Thoracic aorta (tissue), 2 donors: ENCODE measurements around the gene ESCO1. TPM values are rescaled to one million over a fixed set of nuclear protein-coding genes. Genes with fewer than 3 reads are reported as not detected.
"Not testable (repeated sequence)": the region's sequence is repeated elsewhere in the genome, so short reads cannot be mapped to it uniquely, and the experiment has no call there.

Experiments used
- ATAC-seq: fragments of 150-250 bp; one replicate; pipeline ENCODE4 v1.8.0; 2017; ENCODE audit warnings: low read depth; ENCODE audit not compliant: insufficient number of reproducible peaks, low FRiP score
- DNase-seq: peaks from one replicate; pipeline ENCODE4 v3.0.0-alpha.2; 2020; ENCODE audit warnings: low spot score
- H3K27ac ChIP-seq, 2 donors: fragments of 200-600 bp; sonication (generic); 1 replicate in 1 of 2; 2 replicates in 1 of 2; pipeline ENCODE4 v1.5.1; 2016; ENCODE audit warnings: mild to moderate bottlenecking in 2 of 2, moderate library complexity in 2 of 2
- H3K27me3 ChIP-seq: fragments of 200-600 bp; sonication (generic); replicated peaks from 2 replicates; pipeline ENCODE4 v1.6.0; 2016; ENCODE audit warnings: mild to moderate bottlenecking; ENCODE audit not compliant: insufficient read depth
- H3K36me3 ChIP-seq: fragments of 200-600 bp; sonication (generic); one replicate; pipeline ENCODE4 v1.5.1; 2016
- H3K4me1 ChIP-seq, 2 donors: fragments of 200-600 bp; sonication (generic); 1 replicate in 1 of 2; 2 replicates in 1 of 2; pipeline versions ENCODE4 v1.5.1 to v1.6.0; 2016; ENCODE audit warnings: low read depth in 2 of 2, mild to moderate bottlenecking in 1 of 2; ENCODE audit not compliant: control insufficient read depth in 1 of 2
- H3K4me3 ChIP-seq: fragments of 200-600 bp; sonication (generic); 2 replicates; pipeline ENCODE4 v1.5.1; 2016; ENCODE audit warnings: mild to moderate bottlenecking
- H3K9me3 ChIP-seq: fragments of 200-600 bp; sonication (generic); 2 replicates; pipeline ENCODE4 v1.5.1; 2016
- total RNA-seq, 2 donors: library from RNA; depleted of rRNA; stranded (reverse); fragments of >200 nt; gene quantifications; one replicate each; pipeline versions ENCODE4 v1.1.0 to v1.2.3, GENCODE V29; 2016
- TF ChIP-seq, protein P1 (sequence below): fragments of 200-600 bp; sonication (generic); IDR thresholded peaks from one replicate; pipeline ENCODE4 v1.5.1; 2019; ENCODE audit warnings: antibody characterized with exemption

Gene ESCO1, protein sequence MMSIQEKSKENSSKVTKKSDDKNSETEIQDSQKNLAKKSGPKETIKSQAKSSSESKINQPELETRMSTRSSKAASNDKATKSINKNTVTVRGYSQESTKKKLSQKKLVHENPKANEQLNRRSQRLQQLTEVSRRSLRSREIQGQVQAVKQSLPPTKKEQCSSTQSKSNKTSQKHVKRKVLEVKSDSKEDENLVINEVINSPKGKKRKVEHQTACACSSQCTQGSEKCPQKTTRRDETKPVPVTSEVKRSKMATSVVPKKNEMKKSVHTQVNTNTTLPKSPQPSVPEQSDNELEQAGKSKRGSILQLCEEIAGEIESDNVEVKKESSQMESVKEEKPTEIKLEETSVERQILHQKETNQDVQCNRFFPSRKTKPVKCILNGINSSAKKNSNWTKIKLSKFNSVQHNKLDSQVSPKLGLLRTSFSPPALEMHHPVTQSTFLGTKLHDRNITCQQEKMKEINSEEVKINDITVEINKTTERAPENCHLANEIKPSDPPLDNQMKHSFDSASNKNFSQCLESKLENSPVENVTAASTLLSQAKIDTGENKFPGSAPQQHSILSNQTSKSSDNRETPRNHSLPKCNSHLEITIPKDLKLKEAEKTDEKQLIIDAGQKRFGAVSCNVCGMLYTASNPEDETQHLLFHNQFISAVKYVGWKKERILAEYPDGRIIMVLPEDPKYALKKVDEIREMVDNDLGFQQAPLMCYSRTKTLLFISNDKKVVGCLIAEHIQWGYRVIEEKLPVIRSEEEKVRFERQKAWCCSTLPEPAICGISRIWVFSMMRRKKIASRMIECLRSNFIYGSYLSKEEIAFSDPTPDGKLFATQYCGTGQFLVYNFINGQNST
- total RNA-seq: 10 to 100 TPM; 10.3 to 22.0 TPM

DNA sequence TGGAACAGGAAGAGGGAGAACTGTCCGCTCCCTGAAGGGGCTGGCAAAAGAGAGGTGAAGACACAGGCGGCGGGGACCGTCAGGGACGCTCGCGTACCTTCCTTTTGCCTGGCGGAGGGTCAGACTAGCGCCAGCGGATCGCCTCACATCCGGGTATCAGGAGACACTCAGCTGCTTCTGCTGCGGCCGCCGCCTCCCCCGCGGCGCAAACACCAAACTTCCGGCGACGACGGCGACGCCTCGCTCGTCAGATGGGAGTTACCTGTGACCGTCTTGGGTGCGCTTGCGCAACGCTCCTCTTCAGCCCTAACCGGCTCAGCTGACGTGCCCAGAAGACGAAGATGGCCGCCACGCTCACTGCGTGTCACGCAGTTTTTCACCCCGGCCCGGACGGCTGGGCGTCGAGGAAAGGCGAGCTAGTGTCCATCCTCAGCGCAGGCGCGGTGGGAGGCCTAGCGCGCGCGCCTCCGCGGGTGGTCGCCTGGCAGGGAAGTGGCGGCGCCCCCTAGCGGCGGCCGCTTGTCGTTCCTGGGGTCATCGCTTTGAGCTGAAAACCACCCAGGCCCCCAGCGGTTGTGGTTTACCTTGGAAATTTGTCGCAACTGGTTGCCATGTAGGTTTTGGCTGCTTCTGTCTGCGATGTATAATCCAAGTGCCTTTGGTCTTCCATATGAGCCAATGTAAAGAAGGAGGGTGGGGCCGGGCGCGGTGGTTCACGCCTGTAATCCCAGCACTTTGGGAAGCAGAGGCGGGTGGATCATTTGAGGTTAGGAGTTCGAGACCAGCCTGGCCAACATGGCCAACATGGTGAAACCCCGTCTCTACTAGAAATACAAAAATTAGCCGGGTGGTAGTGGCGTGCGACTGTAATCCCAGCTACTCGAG is at the start of gene ESCO1:
Gene ESCO1 (minus strand): TSS at position 179 of the 885 bp plus-strand sequence. CDS start 25,861 bp downstream, outside the sequence.
- H3K27me3 ChIP-seq: no peaks in the 10 kb centered on the region
- DNase-seq (peak; percentile 84), ATAC-seq (peak; percentile 91)
- no peaks in the 10 kb centered on the region for H3K9me3 ChIP-seq
- peaks cover 7 to 20% of the 10 kb centered on the region in 2 donors for H3K4me1 ChIP-seq
- H3K36me3 ChIP-seq: no peaks in the 10 kb centered on the region
- H3K4me3 ChIP-seq: peak within 1 kb of the TSS; percentile 83
- TF ChIP-seq, protein P1, sequence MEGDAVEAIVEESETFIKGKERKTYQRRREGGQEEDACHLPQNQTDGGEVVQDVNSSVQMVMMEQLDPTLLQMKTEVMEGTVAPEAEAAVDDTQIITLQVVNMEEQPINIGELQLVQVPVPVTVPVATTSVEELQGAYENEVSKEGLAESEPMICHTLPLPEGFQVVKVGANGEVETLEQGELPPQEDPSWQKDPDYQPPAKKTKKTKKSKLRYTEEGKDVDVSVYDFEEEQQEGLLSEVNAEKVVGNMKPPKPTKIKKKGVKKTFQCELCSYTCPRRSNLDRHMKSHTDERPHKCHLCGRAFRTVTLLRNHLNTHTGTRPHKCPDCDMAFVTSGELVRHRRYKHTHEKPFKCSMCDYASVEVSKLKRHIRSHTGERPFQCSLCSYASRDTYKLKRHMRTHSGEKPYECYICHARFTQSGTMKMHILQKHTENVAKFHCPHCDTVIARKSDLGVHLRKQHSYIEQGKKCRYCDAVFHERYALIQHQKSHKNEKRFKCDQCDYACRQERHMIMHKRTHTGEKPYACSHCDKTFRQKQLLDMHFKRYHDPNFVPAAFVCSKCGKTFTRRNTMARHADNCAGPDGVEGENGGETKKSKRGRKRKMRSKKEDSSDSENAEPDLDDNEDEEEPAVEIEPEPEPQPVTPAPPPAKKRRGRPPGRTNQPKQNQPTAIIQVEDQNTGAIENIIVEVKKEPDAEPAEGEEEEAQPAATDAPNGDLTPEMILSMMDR: peak; percentile 98
- H3K27ac ChIP-seq: peak within 1 kb of the TSS; percentile 91 to 98

DNA sequence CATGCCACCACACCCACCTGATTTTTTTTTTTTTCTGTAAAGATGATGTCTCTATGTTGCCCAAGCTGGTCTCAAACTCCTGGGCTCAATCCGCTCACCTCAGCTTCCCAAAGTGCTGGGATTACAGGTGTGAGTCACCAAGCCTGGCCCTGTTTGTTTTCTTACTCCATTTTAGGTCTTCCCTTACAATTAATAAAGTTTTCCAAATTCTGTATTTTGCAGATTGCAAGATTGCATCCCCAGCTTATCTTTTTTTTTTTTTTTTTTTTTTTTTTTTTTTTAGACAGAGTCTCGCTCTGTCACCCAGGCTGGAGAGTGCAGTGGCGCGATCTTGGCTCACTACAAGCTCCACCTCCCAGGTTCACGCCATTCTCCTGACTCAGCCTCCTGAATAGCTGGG is 39.9 kb upstream of the ESCO1 start:
- H3K4me1 ChIP-seq, H3K36me3 ChIP-seq: not testable (repeated sequence)

DNA sequence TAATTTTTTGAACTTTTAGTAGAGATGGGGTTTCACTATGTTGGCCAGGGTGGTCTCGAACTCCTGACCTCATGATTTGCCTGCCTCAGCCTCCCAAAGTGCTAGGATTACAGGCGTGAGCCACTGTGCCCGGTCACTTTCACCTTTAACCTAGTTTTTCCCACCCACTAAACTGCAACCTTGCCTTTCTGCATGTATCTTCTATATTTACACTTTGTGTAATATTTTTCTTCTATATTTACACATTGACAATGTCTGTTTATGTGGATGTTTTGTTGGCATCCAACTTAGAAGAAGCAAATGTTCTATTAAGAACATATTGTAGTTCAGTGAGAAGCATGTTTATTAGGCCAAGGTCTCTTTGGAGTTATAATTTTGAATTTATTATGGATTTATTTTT is 38.3 kb upstream of the ESCO1 start:
- ATAC-seq (no peak), DNase-seq (no peak)
- H3K27me3 ChIP-seq: no peaks in the 10 kb centered on the region
- no peaks in the 10 kb centered on the region for H3K36me3 ChIP-seq
- no peak overlapping the region for H3K27ac ChIP-seq
- TF ChIP-seq, protein P1: no peak
- H3K4me1 ChIP-seq: no peaks in the 10 kb centered on the region
- H3K4me3 ChIP-seq: no peak overlapping the region
- no peaks in the 10 kb centered on the region for H3K9me3 ChIP-seq

More for the DNA sequence above, 39.9 kb upstream of the ESCO1 start:
- not testable (repeated sequence) for DNase-seq, ATAC-seq, H3K27me3 ChIP-seq, H3K9me3 ChIP-seq, H3K4me3 ChIP-seq, H3K27ac ChIP-seq

DNA sequence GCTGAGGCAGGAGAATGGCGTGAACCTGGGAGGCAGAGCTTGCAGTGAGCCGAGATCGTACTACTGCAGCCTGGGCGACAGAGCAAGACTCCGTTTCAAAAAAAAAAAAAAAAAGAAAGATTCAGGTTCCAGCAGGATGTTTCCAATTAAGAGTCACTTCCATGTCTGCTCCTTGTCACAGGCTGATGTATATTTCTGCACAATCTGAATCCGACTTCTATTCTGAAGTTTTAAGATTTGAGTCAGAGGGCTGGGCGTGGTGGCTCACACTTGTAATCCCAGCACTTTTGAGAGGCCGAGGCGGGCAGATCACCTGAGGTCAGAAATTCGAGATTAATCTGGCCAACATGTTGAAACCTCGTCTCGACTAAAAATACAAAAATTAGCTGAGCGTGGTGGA is 36.3 kb upstream of the ESCO1 start:
- Histone ChIP-seq H3K4me1 (no peaks in the 10 kb centered on the region), H3K4me3 (no peak overlapping the region), H3K9me3 (no peaks in the 10 kb centered on the region), H3K27ac (no peak overlapping the region), H3K36me3 (peaks cover 4% of the 10 kb centered on the region), H3K27me3 (no peaks in the 10 kb centered on the region)
- DNase-seq: no peak
- TF ChIP-seq, protein P1: no peak
- ATAC-seq: no peak

DNA sequence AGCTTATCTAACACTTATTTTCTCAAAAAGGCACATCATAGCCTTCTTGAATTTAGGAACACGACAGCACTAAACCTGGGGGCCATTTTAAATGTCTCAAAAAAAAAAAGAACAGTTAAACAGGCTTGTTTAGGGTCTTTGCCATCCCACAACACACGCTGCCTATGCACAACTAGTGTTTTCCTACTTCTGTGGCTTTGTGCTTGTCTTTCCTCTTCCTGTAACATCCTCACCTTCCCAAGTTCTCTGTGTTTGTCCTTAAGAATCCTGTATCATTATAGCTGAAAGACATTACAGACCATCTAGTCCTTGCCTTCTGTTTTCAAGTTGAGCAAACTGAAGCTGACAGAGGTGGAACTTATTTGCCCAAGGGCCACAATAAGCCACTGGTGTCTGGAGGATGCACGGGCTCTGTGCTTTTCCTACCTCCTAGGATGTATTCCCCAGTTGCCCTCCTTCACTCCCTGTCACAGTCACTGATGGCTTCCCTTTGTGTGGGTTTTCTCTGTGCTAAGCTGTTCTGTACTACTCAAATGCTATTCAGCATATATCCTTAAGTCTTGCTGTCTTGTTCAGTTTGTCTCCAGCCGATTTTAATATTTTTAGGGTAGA is 34.2 kb upstream of the ESCO1 start:
- Histone ChIP-seq H3K9me3 (no peaks in the 10 kb centered on the region), H3K4me1 (no peaks in the 10 kb centered on the region), H3K36me3 (peaks cover 9% of the 10 kb centered on the region), H3K27ac (no peak overlapping the region), H3K27me3 (no peaks in the 10 kb centered on the region), H3K4me3 (no peak overlapping the region)
- DNase-seq: no peak
- TF ChIP-seq, protein P1: no peak
- ATAC-seq: no peak
